Tibial artery (tissue), 4 donors: ENCODE data around the gene RPSA.

Experiments
- DNase-seq, 2 donors: peaks; one replicate each; pipeline ENCODE4 v3.0.0-alpha.2; 2019
- H3K27ac ChIP-seq, 2 donors: fragments of 200-600 bp; sonication (generic) in 1 of 2; 1 replicate in 1 of 2; 2 replicates in 1 of 2; pipeline ENCODE4 v1.5.1; 2018 to 2019; ENCODE audit warnings: mild to moderate bottlenecking in 1 of 2
- H3K27me3 ChIP-seq, 2 donors: fragments of 200-600 bp; sonication (generic) in 1 of 2; one replicate each; pipeline versions ENCODE4 v1.5.1 to v1.6.0; 2016 to 2019
- H3K36me3 ChIP-seq, 3 donors: fragments of 200-600 bp; sonication (generic) in 2 of 3; one replicate each; pipeline ENCODE4 v1.5.1; 2016 to 2019; ENCODE audit warnings: mild to moderate bottlenecking in 2 of 3
- H3K4me1 ChIP-seq, 4 donors: fragments of 200-600 bp; sonication (generic) in 2 of 4; 1 replicate in 3 of 4; 2 replicates in 1 of 4; pipeline ENCODE4 v1.5.1; 2016 to 2019
- H3K4me3 ChIP-seq, 2 donors: fragments of 200-600 bp; sonication (generic) in 1 of 2; 1 replicate in 1 of 2; 2 replicates in 1 of 2; pipeline ENCODE4 v1.5.1; 2018 to 2019; ENCODE audit warnings: mild to moderate bottlenecking in 2 of 2
- H3K9me3 ChIP-seq, 3 donors: fragments of 200-600 bp; sonication (generic) in 1 of 3; one replicate each; pipeline ENCODE4 v1.5.1; 2016 to 2019
- CTCF ChIP-seq, 2 experiments: fragments of 200-600 bp in 1 of 2; fragments of 450-650 bp in 1 of 2; IDR thresholded peaks; one replicate each; pipeline ENCODE4 v1.5.1; 2017 to 2019; ENCODE audit warnings: antibody characterized with exemption in 2 of 2, mild to moderate bottlenecking in 1 of 2, moderate library complexity in 1 of 2
- intact Hi-C: fragments of 100-400 bp; cut with DNase I; formaldehyde crosslinking; loops from one replicate; pipeline ENCODE4 v1.15.0; 2023; ENCODE audit warnings: low total_unique reads

RPSA gene

GRCh38 chr3:39386318-39386717 lies 20.2 kb upstream of the RPSA start:
- no peak for DNase-seq
- peaks cover 10 to 24% (median 21%) of the 10 kb centered on the region in 3 donors for H3K36me3 ChIP-seq
- H3K27me3 ChIP-seq, result no peaks in the 10 kb centered on the region
- no peak overlapping the region for H3K27ac ChIP-seq
- peaks cover 0 to 23% (median 12%) of the 10 kb centered on the region in 4 donors for H3K4me1 ChIP-seq
- no peaks in the 10 kb centered on the region for H3K9me3 ChIP-seq
- no peak for TF ChIP-seq CTCF (IDR thresholded peaks at IDR 0.05)
- H3K4me3 ChIP-seq, result no peak overlapping the region
- intact Hi-C loops, result no loop called here

DNA sequence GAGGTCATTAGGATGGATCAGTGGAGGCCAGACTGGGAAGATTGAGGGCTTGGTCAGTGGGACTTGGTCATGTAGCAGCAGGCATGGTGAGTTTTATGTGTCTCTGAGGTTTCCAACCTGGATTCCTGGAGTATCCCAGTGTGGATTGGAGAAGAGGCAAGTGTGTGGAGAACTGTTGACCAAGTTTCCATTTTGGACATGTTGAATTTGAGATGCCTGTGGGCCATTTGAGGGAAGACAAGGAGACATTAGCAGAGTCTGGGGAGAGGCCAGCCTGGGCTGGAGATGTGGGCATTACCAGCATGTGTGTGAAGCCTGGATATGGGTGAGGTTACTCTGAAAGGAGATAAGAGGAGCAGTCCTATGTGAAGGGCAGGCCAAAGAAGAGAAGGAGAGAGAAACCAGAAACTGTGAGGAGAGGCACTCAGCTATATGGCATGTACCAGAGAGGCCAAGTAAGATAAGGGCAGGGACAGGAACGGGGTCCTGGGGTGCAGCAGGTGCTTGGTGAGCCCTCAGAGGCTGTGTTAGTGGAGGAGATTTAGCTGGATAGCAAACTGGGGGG lies 19.0 kb upstream of the RPSA start:
- no peak for DNase-seq
- H3K36me3 ChIP-seq, result peaks cover 22 to 35% (median 33%) of the 10 kb centered on the region in 3 donors
- TF ChIP-seq CTCF (IDR thresholded peaks at IDR 0.05), result no peak
- H3K4me3 ChIP-seq, result no peak overlapping the region
- H3K27me3 ChIP-seq, result no peaks in the 10 kb centered on the region
- H3K27ac ChIP-seq, result no peak overlapping the region
- intact Hi-C loops, result no loop called here
- no peaks in the 10 kb centered on the region for H3K9me3 ChIP-seq
- H3K4me1 ChIP-seq, result peaks cover 0 to 22% (median 10%) of the 10 kb centered on the region in 4 donors

DNA sequence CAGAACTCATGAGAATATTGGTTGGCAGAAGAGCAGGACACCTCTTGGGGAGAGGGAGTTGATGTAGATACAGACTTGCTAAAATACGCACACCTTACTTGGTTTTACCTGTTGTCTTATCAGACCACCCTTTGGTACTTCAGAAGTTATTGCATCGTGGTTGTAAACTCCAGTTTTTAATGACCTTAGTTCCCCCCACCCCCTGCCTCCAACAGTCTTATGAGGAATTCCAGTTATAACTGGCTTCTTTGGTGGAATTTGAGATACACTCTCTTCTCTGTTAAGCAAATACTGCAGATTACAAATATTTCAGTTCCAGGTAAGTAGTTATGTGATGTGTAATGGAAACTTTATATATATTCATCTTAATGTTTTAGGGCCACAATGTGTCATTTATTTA lies 18.4 kb upstream of the RPSA start:
- no peaks in the 10 kb centered on the region for H3K9me3 ChIP-seq
- H3K4me3 ChIP-seq, result no peak overlapping the region
- no peak for DNase-seq
- peaks cover 28 to 42% (median 40%) of the 10 kb centered on the region in 3 donors for H3K36me3 ChIP-seq
- no peak for TF ChIP-seq CTCF (IDR thresholded peaks at IDR 0.05)
- no peaks in the 10 kb centered on the region for H3K27me3 ChIP-seq
- H3K4me1 ChIP-seq, result peaks cover 0 to 16% (median 7%) of the 10 kb centered on the region in 4 donors
- no peak overlapping the region for H3K27ac ChIP-seq
- intact Hi-C loops, result no loop called here

- intact Hi-C loops, result no loop called here
- peaks cover 35 to 48% (median 46%) of the 10 kb centered on the region in 3 donors for H3K36me3 ChIP-seq
- no peak overlapping the region for H3K27ac ChIP-seq
- H3K9me3 ChIP-seq, result no peaks in the 10 kb centered on the region
- H3K4me1 ChIP-seq, result peaks cover 0 to 15% (median 7%) of the 10 kb centered on the region in 4 donors
- no peak for DNase-seq
- no peak for TF ChIP-seq CTCF (IDR thresholded peaks at IDR 0.05)
- no peaks in the 10 kb centered on the region for H3K27me3 ChIP-seq
- no peak overlapping the region for H3K4me3 ChIP-seq
Measured at GRCh38 chr3:39388741-39389248, 17.7 kb upstream of the RPSA start.

- Histone ChIP-seq H3K4me1 (peaks cover 0 to 7% (median 3%) of the 10 kb centered on the region in 4 donors), H3K27ac (no peak overlapping the region), H3K36me3 (peaks cover 49 to 62% (median 58%) of the 10 kb centered on the region in 3 donors), H3K9me3 (no peaks in the 10 kb centered on the region), H3K27me3 (no peaks in the 10 kb centered on the region), H3K4me3 (no peak overlapping the region)
- intact Hi-C loops, result no loop called here
- DNase-seq, result no peak
- TF ChIP-seq CTCF (IDR thresholded peaks at IDR 0.05), result no peak
Measured at GRCh38 chr3:39390181-39390580, 16.3 kb upstream of the RPSA start.
